ENCODE data around the gene MND1. TPM values are rescaled to one million over a fixed set of nuclear protein-coding genes. Genes with fewer than 3 reads are reported as not detected.

MND1 gene
- polyA plus RNA-seq, 3 donors, result 16.9 to 20.4 (median 20.3) TPM

Other genes starting within 250 kb of the MND1 start
- 10 to 100 TPM; 76.5 to 80.1 (median 79.4) TPM for gene TRIM2, start 140.2 kb upstream of the MND1 start, polyA plus RNA-seq (ENCODE audit: insufficient read length in 3 of 3)
- gene TMEM131L, start 121.7 kb downstream of the MND1 start, polyA plus RNA-seq (ENCODE audit: insufficient read length in 3 of 3), result 10 to 100 TPM; 24.2 to 26.6 (median 25.3) TPM